NCI-H748 (cell line): ENCODE measurements around the gene TRRAP.
A peak's percentile ranks its signal among the peaks of the same experiment; 100 is the strongest.
"Not testable (repeated sequence)": the region's sequence is repeated elsewhere in the genome, so short reads cannot be mapped to it uniquely, and the experiment has no call there.

Experiments used
- DNase-seq: peaks from one replicate; lab custom pipeline; 2025; ENCODE audit not compliant: unreplicated experiment; lab: John Stamatoyannopoulos, UW

TRRAP gene

GRCh38 chr7:98866351-98866750 is 12.0 kb upstream of the TRRAP start:
- DNase-seq, result no peak

- DNase-seq, result no peak
Observed at GRCh38 chr7:98866765-98867164, 11.6 kb upstream of the TRRAP start.

- DNase-seq, result no peak
Observed at GRCh38 chr7:98868450-98868849, 9.9 kb upstream of the TRRAP start.

- no peak for DNase-seq
Observed at GRCh38 chr7:98869027-98869596, 9.2 kb upstream of the TRRAP start.

- DNase-seq, result peak; percentile 43
Observed at GRCh38 chr7:98869597-98870120, 8.7 kb upstream of the TRRAP start, which contains the start of gene TMEM130. Gene TMEM130, minus strand, starts transcription at chr7:98870014. Its CDS starts 153 bp downstream, at chr7:98869861.

- DNase-seq, result peak; percentile 58
Observed at GRCh38 chr7:98870121-98870651, 8.1 kb upstream of the TRRAP start.

GRCh38 chr7:98870807-98871491 is 7.4 kb upstream of the TRRAP start:
- DNase-seq, result no peak

- peak; percentile 50 for DNase-seq
Observed at GRCh38 chr7:98872328-98872924, 5.9 kb upstream of the TRRAP start.

- not testable (repeated sequence) for DNase-seq
Observed at GRCh38 chr7:98873610-98874009, 4.7 kb upstream of the TRRAP start.

GRCh38 chr7:98874942-98875341 is 3.4 kb upstream of the TRRAP start:
- no peak for DNase-seq

GRCh38 chr7:98875501-98875900 is 2.8 kb upstream of the TRRAP start:
- no peak for DNase-seq

GRCh38 chr7:98877146-98877545 is 1.2 kb upstream of the TRRAP start:
- DNase-seq, result no peak

- peak; percentile 26 for DNase-seq
Observed at GRCh38 chr7:98877692-98878364, 504 bp upstream of the TRRAP start.

GRCh38 chr7:98879198-98879978 is 1.1 kb downstream of the TRRAP start:
- DNase-seq, result peak; percentile 40

- no peak for DNase-seq
Observed at GRCh38 chr7:98879979-98880315, 1.6 kb downstream of the TRRAP start.

- DNase-seq, result no peak
Observed at GRCh38 chr7:98880485-98880884, 2.2 kb downstream of the TRRAP start.

GRCh38 chr7:98881561-98882315 is 3.4 kb downstream of the TRRAP start:
- no peak for DNase-seq

GRCh38 chr7:98884416-98884815 is 6.1 kb downstream of the TRRAP start:
- DNase-seq, result no peak

GRCh38 chr7:98887038-98887437 is 8.7 kb downstream of the TRRAP start:
- no peak for DNase-seq

GRCh38 chr7:98892609-98893008 is 14.3 kb downstream of the TRRAP start:
- DNase-seq, result no peak
